KOPT-K1 (cell line): ENCODE data around the gene LRRC70.
"Not testable (repeated sequence)": the region's sequence is repeated elsewhere in the genome, so short reads cannot be mapped to it uniquely, and the experiment has no call there.

Experiments
- H3K27ac ChIP-seq: fragments of 200-600 bp; sonication (generic); 2 replicates; pipeline ENCODE4 v1.5.1; 2016; ENCODE audit warnings: antibody characterized with exemption, mild to moderate bottlenecking, low read depth, low read length; ENCODE audit not compliant: poor library complexity, severe bottlenecking
- H3K36me3 ChIP-seq: fragments of 200-600 bp; sonication (generic); 2 replicates; pipeline ENCODE4 v1.5.1; 2017; ENCODE audit warnings: antibody characterized with exemption, mild to moderate bottlenecking, low read length, moderate library complexity; ENCODE audit not compliant: insufficient read depth
- H3K9me3 ChIP-seq: fragments of 200-600 bp; sonication (generic); 2 replicates; pipeline ENCODE4 v1.5.1; 2017; ENCODE audit warnings: antibody characterized with exemption, low read length, mild to moderate bottlenecking; ENCODE audit not compliant: insufficient read depth, poor library complexity, severe bottlenecking

The LRRC70 gene

DNA sequence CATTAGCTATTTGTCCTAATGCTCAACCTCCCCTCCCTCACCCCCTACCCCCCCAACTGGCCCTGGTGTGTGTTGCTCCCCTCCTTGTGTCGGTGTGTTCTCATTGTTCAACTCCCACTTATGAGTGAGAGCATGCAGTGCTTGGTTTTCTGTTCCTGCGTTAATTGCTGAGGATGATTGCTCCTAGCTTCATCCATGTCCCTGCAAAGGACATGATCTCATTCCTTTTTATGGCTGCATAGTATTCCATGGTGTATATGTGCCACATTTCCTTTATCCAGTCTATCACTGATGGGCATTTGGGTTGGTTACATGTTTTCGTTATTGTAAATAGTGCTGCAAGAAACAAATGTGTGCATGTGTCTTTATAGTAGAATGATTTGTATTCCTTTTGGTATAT, 12.9 kb upstream of the LRRC70 start:
- not testable (repeated sequence) for H3K27ac ChIP-seq
- Histone ChIP-seq H3K9me3 (peaks cover 31% of the 10 kb centered on the region), H3K36me3 (peaks cover 48% of the 10 kb centered on the region)

DNA sequence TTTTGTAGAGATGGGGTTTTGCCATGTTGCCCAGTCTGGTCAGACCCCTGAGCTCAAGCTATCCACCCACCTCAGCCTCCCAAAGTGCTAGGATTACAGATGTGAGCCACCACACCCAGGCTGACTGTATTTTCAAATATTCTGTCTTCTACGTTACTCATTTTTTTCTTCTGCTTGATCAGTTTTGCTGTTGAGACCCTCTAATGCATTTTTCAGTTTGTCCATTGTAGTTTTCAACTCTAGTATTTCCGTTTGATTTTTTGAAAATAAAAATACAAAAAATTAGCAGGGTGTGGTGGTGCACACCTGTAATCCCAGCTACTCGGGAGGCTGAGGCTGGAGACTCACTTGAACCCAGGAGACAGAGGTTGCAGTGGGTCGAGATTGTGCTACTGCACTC, 10.5 kb upstream of the LRRC70 start:
- H3K27ac ChIP-seq, result no peak overlapping the region
- peaks cover 33% of the 10 kb centered on the region for H3K36me3 ChIP-seq
- H3K9me3 ChIP-seq, result peaks cover 31% of the 10 kb centered on the region

DNA sequence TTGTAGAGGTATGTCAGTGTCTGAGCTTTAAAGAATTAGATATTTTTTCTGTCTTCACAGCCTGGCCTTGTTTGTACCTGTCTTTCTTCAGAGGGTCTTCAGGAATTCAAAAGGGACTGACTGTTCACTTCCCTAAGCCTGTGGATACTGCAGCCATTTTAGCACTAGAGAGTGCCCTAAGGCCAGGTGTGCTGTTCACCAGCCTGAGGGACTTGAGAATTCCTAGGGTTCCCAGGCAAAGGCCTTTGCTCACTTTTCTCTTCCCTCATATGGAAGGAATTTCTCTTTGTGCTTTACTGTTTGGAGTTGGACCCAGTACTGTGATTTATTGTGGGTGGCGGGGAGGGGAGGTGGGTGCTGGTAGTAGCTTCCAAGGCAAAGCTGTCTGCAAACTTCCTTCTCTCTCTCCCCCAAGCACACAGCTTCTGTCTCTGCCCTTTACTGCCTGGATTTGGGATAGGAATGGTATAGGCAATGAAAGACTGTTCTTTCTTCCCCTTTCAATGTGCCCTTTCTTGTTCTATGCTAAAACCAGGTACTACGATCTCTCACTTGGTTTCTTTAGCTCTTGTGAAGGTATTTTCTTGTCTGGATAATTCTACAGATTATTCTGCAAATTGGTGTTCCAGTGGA, 9.7 kb upstream of the LRRC70 start:
- H3K9me3 ChIP-seq, result peaks cover 31% of the 10 kb centered on the region
- no peak overlapping the region for H3K27ac ChIP-seq

DNA sequence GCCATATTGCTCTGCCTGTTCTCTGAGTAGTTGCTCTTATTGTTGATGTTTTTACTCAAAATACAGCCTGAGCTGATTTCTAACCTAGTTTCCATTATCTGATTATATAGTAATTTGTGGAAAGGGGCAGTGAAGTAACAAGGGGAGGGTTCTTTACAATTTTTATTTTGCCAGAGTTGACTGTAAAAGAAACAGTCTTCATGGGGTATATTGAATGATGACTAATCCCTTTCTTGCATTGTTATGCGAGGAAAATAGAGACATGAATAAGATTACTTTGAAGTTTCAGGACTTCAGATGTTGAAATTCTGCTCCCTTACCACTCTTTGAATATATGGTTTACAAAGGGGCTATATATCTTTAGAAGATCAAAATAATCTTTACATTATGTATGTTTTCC, 9.1 kb upstream of the LRRC70 start:
- H3K36me3 ChIP-seq, result peaks cover 33% of the 10 kb centered on the region
- no peak overlapping the region for H3K27ac ChIP-seq
- H3K9me3 ChIP-seq, result peaks cover 31% of the 10 kb centered on the region

More for the DNA sequence above, 9.7 kb upstream of the LRRC70 start:
- peaks cover 33% of the 10 kb centered on the region for H3K36me3 ChIP-seq

DNA sequence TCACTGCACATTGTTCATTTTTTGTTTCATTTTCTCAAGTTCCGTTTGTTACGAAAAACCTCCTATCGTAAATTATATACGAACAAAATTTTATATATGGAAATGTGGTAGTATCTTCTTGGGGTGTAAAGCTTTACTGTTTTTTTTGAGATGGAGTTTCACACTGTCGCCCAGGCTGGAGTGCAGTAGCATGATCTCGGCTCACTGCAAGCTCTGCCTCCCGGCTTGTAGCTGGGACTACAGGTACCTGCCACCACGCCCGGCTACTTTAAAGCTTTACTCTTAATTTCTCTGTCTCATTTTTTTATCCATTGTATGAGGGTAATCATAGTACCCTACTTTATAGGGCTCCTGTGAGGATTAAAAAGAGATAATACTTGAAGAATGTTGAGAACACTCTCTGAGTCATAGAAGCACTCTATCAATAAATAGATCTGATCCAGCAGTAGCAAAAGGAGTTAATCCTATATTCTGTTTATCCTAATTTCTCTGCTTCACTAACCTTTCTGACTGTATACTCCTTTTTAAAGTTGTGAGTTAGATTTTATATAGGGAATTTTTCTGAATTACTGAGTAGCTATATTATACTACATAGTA, 5.6 kb upstream of the LRRC70 start:
- peaks cover 4% of the 10 kb centered on the region for H3K9me3 ChIP-seq
- H3K27ac ChIP-seq, result no peak overlapping the region
- peaks cover 9% of the 10 kb centered on the region for H3K36me3 ChIP-seq

DNA sequence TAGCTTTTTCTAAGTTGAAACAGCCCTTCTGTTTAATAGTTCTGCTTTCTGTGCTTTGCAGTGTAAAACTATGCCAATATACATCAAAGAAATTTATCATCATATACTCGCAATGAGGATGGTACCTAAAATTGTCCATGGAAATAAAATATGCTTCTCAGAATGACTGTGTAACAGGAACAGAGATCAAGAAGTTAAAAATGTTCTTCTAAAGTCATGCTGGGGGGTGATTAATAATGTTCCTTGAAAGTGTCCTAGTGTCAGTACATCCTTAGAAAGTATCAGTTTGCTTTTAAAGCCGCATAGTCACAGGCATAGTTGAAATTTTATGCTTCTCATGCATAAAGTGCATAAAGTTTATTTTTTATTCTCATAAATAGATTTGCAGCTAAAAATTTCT, 4.0 kb upstream of the LRRC70 start:
- H3K36me3 ChIP-seq, result peaks cover 1% of the 10 kb centered on the region; the same call in 1 of the 2 replicates
- H3K27ac ChIP-seq, result no peak overlapping the region
- H3K9me3 ChIP-seq, result no peaks in the 10 kb centered on the region

GRCh38 chr5:62575066-62575465, 3.6 kb upstream of the LRRC70 start:
- Histone ChIP-seq H3K9me3 (no peaks in the 10 kb centered on the region), H3K36me3 (peaks cover 5% of the 10 kb centered on the region; the same call in 1 of the 2 replicates), H3K27ac (no peak overlapping the region)

- no peak overlapping the region for H3K27ac ChIP-seq
- H3K9me3 ChIP-seq, result no peaks in the 10 kb centered on the region
- peaks cover 8% of the 10 kb centered on the region for H3K36me3 ChIP-seq
Observed at GRCh38 chr5:62575489-62575888, 3.1 kb upstream of the LRRC70 start.

- peaks cover 14% of the 10 kb centered on the region for H3K36me3 ChIP-seq
- H3K9me3 ChIP-seq, result no peaks in the 10 kb centered on the region
- no peak overlapping the region for H3K27ac ChIP-seq
Observed at GRCh38 chr5:62576570-62577170, 1.9 kb upstream of the LRRC70 start.

- Histone ChIP-seq H3K9me3 (no peaks in the 10 kb centered on the region), H3K36me3 (peaks cover 18% of the 10 kb centered on the region), H3K27ac (no peak overlapping the region)
Observed at GRCh38 chr5:62577488-62577887, 1.1 kb upstream of the LRRC70 start.

DNA sequence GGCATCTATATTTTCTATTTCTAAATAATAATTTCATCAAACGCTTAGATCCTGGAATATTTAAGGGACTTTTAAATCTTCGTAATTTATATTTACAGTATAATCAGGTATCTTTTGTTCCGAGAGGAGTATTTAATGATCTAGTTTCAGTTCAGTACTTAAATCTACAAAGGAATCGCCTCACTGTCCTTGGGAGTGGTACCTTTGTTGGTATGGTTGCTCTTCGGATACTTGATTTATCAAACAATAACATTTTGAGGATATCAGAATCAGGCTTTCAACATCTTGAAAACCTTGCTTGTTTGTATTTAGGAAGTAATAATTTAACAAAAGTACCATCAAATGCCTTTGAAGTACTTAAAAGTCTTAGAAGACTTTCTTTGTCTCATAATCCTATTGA, 1.1 kb downstream of the LRRC70 start:
- Histone ChIP-seq H3K27ac (no peak overlapping the region), H3K36me3 (peaks cover 18% of the 10 kb centered on the region), H3K9me3 (no peaks in the 10 kb centered on the region)

GRCh38 chr5:62581836-62582597, 3.4 kb downstream of the LRRC70 start:
- H3K9me3 ChIP-seq, result no peaks in the 10 kb centered on the region
- no peak overlapping the region for H3K27ac ChIP-seq
- H3K36me3 ChIP-seq, result peaks cover 18% of the 10 kb centered on the region

DNA sequence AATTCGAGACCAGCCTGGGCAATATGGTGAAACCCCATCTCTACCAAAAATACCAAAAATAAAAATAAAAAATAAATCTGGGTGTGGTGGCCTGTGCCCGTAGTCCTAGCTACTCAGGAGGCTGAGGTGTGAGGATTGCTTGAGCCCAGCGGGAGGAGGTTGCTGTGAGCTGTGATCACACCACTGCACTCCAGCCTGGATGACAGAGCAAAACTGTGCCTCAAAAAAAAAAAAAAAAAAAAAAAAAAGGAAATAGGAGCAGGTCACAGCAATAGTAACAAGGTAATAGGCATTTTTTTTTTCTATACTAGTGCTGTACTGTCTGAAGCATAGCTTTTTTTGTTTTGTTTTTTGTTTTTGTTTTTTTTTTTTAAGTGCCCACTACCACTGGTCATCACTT, 5.8 kb downstream of the LRRC70 start:
- H3K9me3 ChIP-seq, result no peaks in the 10 kb centered on the region
- H3K27ac ChIP-seq, result no peak overlapping the region
- H3K36me3 ChIP-seq, result peaks cover 26% of the 10 kb centered on the region

DNA sequence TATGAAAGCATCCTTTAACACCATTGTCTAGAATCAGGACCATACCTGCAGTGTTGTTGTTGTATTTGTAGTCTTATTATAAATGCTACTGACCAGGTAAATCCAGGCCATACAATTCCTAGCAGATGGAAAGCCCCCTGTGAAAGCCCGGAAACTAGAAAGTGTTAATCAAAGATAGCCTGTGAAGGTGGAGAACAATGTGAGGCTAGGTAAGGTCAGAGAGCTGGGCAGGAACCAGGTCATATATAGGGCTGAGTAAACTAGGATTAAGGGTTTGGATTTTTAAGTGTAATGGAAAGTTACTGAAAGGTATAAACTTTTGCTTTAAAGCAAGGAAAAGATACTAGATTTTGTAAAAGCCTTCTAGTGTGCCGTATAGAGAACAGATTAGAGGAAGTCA, 6.7 kb downstream of the LRRC70 start:
- Histone ChIP-seq H3K9me3 (no peaks in the 10 kb centered on the region), H3K27ac (no peak overlapping the region), H3K36me3 (peaks cover 20% of the 10 kb centered on the region)

DNA sequence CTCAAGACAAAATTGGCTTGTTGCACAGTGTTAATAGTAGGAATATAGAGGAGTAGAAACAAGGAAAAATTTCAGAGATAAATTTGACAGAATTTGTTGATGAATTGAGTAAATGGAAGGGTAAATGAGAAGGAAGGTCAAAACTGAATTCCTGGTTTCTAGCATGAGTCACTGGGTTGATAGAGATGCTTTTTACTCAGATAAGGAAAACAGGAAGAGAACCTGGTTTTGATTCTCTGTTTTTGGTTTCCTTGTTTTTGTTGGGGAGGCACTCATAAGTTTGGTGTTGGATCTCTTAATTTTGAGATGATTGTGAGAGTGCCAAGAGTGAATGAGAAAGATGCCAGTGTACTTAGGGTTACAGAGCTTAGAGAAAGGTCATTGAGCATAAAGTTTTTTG, 7.1 kb downstream of the LRRC70 start:
- H3K9me3 ChIP-seq, result no peaks in the 10 kb centered on the region
- peaks cover 16% of the 10 kb centered on the region for H3K36me3 ChIP-seq
- no peak overlapping the region for H3K27ac ChIP-seq
